ENCODE results near the gene MTO1.

- TF ChIP-seq CTCF (IDR thresholded peaks at IDR 0.05) (no peak), POLR2A (IDR thresholded peaks at IDR 0.05) (no peak)
These were observed 5.5 kb upstream of the MTO1 start for GRCh38 chr6:73455865-73456629.

All from testis (tissue), 2 donors.